ENCODE data around the gene WDR37.

DNA sequence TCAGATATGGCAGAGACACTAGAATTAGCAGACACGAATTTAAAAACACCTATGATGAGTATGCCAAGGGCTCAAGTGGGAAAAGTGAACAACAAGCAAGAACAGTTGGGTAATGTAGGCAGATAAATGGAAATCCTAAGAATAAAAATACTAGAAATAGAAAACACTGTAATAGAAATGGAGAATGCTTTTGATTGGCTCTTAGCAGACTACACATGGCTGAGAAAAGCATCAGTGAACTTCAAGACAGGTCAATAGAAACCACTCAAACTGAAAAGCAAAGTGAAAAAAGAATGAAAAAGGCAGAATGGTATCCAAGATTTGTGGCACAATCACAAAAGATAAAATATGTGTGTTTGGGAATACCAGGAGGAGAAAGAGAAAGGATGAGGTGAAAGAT lies 82.3 kb downstream of the WDR37 start:
- TF ChIP-seq, protein P1, sequence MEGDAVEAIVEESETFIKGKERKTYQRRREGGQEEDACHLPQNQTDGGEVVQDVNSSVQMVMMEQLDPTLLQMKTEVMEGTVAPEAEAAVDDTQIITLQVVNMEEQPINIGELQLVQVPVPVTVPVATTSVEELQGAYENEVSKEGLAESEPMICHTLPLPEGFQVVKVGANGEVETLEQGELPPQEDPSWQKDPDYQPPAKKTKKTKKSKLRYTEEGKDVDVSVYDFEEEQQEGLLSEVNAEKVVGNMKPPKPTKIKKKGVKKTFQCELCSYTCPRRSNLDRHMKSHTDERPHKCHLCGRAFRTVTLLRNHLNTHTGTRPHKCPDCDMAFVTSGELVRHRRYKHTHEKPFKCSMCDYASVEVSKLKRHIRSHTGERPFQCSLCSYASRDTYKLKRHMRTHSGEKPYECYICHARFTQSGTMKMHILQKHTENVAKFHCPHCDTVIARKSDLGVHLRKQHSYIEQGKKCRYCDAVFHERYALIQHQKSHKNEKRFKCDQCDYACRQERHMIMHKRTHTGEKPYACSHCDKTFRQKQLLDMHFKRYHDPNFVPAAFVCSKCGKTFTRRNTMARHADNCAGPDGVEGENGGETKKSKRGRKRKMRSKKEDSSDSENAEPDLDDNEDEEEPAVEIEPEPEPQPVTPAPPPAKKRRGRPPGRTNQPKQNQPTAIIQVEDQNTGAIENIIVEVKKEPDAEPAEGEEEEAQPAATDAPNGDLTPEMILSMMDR (IDR thresholded peaks at IDR 0.05) = no peak
- TF ChIP-seq SIN3A (IDR thresholded peaks at IDR 0.05; ENCODE audit: borderline replicate concordance, insufficient read depth, low read depth, low read length) (no peak), TCF7L2 (IDR thresholded peaks at IDR 0.05; ENCODE audit: low read depth, low read length) (no peak), POLR2AphosphoS5 (IDR thresholded peaks at IDR 0.05; ENCODE audit: low read depth, low read length) (no peak)
